HAP-1 (cell line): ENCODE results near the gene VAV1.
"Not testable (repeated sequence)": the region's sequence is repeated elsewhere in the genome, so short reads cannot be mapped to it uniquely, and the experiment has no call there.

Experiments used
- DNase-seq, 2 experiments: peaks; one replicate each; pipeline ENCODE4 v3.0.0-alpha.2; 2016 to 2020; ENCODE audit warnings: low spot score in 2 of 2
- H3K27me3 ChIP-seq: fragments of 250-450 bp; sonication (Bioruptor Pico); 2 replicates; pipeline ENCODE4 v1.5.1; 2020; ENCODE audit warnings: low read depth, mild to moderate bottlenecking, moderate library complexity
- H3K36me3 ChIP-seq: fragments of 250-450 bp; sonication (Bioruptor Pico); replicated peaks from 2 replicates; pipeline ENCODE4 v1.5.1; 2020; ENCODE audit warnings: mild to moderate bottlenecking
- H3K4me1 ChIP-seq: fragments of 250-450 bp; sonication (Bioruptor Pico); 2 replicates; pipeline ENCODE4 v1.5.1; 2020; ENCODE audit warnings: mild to moderate bottlenecking
- H3K4me3 ChIP-seq: fragments of 250-450 bp; sonication (Bioruptor Pico); 2 replicates; pipeline ENCODE4 v1.5.1; 2020; ENCODE audit warnings: mild to moderate bottlenecking, moderate library complexity
- H3K9me3 ChIP-seq: fragments of 250-450 bp; sonication (Bioruptor Pico); 2 replicates; pipeline ENCODE4 v1.5.1; 2020; ENCODE audit warnings: mild to moderate bottlenecking, moderate library complexity
- in situ Hi-C: fragments of 300-500 bp; cut with MboI; formaldehyde crosslinking; loops from 3 replicates; pipeline ENCODE4 v1.14.3; 2020; ENCODE audit warnings: low sequenced_read_pairs, inconsistent platforms, mixed read lengths

The VAV1 gene

DNA sequence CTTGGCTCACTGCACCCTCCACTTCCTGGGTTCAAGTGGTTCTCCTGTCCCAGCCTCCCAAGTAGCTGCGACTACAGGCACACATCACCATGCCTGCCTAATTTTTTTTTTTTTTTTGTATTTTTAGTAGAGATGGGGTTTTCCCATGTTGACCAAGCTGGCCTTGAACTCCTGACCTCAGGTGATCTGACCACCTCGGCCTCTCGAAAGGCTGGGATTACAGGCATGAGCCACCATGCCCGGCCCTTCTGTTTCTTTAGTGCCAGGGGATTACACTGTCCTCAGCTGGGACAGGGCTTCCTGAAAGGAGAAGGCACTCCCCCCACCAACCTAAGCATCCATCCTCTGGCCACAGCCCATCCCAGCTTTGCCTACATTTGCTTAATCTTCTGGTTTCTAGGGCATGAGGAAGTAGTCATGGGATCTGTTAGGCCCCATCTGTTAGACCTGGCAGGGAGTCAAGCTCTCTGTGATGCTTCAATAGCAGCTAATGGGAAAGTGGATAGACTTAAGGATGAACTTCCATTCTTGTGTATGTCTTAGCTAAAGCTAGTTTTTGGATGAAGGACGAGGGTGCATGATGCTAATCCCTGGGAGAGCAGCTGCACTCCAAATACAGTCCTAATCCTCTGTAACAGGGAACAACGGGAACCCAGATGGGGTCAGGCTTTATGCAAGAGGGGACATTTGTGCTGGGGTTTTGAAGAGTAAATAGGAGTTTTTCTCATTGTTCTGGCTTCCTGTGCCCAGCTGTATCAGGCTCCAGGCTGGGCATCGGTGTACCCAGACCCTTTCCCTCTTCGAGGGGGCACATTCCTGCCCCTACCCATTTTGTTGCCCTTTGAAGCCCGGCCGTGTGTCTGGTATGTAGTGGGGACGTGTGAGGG is 2.6 kb downstream of the VAV1 start:
- no peak for DNase-seq
- Histone ChIP-seq H3K4me1 (no peaks in the 10 kb centered on the region), H3K36me3 (no peaks in the 10 kb centered on the region), H3K27me3 (no peaks in the 10 kb centered on the region), H3K9me3 (no peaks in the 10 kb centered on the region), H3K4me3 (no peak overlapping the region)
- in situ Hi-C loops: no loop called here

DNA sequence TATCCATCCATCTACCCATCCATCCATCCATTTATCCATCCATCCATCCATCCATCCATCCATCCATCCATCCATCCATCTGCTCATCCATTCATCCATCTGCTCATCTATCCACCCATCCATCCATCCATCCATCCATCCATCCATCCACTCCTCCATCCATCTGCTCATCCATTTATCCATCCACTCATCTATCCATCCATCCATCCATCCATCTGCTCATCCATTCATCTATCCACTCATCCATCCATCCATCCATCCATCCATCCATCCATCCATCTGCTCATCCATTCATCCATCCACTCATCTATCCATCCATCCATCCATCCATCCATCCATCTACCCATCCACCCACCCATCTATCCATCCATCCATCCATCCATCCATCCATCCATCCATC is 3.5 kb downstream of the VAV1 start:
- H3K4me1 ChIP-seq, in situ Hi-C loops, H3K4me3 ChIP-seq, DNase-seq, H3K27me3 ChIP-seq, H3K9me3 ChIP-seq, H3K36me3 ChIP-seq: not testable (repeated sequence)

DNA sequence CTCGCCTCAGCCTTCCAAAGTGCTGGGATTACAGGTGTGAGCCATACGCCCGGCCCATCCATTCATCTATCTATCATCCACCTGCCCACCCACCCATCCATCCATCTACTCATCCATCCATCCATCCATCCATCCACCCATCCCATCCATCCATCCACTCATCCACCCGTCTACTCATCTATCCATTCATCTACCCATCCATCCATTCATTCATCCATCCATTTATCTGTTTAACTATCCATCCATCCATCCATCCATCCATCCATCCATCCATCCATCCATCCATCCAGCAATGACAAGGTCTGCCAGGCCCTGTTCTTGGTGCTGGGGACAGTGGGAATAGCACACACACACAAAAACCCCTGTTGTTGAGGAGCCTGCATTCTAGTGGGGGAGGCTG is 4.5 kb downstream of the VAV1 start:
- Histone ChIP-seq H3K4me3 (no peak overlapping the region), H3K36me3 (no peaks in the 10 kb centered on the region), H3K27me3 (no peaks in the 10 kb centered on the region), H3K9me3 (no peaks in the 10 kb centered on the region), H3K4me1 (no peaks in the 10 kb centered on the region)
- DNase-seq: no peak
- in situ Hi-C loops: no loop called here

DNA sequence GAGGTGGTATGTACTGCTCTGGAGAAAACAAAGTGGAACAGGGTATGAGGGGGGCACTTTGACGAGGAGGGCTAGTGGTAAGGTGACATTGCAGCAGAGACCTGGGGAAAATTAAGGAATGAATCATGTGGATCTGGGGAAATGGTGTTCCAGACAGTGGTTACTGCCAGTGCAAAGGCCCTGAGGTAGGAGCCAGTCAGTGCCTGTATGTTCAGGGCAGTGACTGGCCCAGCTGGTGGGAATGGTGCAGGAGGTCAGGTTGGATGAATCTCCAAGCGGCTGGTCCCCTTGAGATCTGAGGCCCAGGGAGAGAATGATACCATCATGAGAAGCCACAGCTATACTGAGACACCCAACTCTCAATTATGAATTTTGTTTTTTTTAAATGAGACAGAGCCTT is 4.9 kb downstream of the VAV1 start:
- Histone ChIP-seq H3K4me1 (no peaks in the 10 kb centered on the region), H3K36me3 (no peaks in the 10 kb centered on the region), H3K9me3 (no peaks in the 10 kb centered on the region), H3K4me3 (no peak overlapping the region), H3K27me3 (no peaks in the 10 kb centered on the region)
- no peak for DNase-seq
- in situ Hi-C loops: no loop called here

DNA sequence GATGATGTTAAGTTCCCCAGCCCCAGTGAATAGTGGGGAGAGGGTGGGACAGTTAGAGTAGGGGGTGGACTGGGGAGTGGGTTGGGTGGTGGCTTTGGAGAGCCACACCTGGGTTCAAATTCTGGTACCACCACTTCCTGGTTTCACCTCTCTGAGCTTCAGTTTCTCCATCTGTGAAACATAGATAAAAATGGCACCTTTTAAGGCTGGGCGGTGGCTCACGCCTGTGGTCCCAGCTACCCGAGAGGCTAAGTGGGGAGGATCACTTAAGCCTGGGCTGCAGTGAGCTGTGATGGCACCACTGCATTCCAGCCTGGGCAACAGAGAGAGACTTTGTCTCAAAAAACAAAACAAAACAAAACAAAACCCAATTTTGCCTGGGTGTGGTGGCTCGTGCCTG is 5.9 kb downstream of the VAV1 start:
- in situ Hi-C loops: no loop called here
- Histone ChIP-seq H3K4me1 (no peaks in the 10 kb centered on the region), H3K4me3 (no peak overlapping the region), H3K27me3 (no peaks in the 10 kb centered on the region), H3K36me3 (no peaks in the 10 kb centered on the region), H3K9me3 (no peaks in the 10 kb centered on the region)
- no peak for DNase-seq

DNA sequence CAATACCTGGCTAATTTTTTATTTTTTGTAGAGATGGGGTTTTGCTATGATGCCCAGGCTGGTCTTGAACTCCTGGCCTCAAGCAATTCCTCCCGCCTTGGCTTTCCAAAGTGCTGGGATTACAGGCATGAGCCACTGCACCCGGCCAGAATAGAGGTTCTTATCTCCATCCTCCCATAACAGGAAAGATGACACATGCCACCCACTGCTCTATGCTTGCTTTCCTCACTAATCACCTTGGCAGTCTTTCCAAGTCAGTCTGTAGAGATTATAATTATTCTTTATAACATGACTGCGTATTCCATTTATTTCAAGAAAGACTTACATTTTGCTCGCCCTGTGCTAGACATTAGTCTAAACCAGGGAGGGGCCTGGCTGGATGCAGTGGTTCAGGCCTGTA is 6.7 kb downstream of the VAV1 start:
- Histone ChIP-seq H3K4me1 (no peaks in the 10 kb centered on the region), H3K27me3 (no peaks in the 10 kb centered on the region), H3K4me3 (no peak overlapping the region), H3K9me3 (no peaks in the 10 kb centered on the region), H3K36me3 (no peaks in the 10 kb centered on the region)
- in situ Hi-C loops: no loop called here
- no peak for DNase-seq

DNA sequence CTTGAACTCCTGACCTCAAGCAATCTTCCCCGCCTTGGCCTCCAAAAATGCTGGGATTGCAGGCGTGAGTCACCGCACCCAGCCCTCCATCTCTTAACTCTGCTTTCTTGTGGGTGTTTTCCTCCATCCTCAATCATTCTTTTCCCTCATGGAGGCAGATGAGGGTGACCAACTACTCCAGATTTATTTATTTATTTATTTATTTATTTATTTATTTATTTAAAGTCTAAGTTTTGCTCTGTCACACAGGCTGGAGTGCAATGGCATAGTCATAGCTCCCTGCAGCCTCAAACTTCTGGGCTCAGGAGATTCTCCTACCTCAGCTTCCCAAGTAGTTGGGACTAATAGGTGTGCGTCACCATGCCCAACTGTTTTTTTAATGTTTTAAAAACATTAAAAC is 14.9 kb downstream of the VAV1 start:
- no peak overlapping the region for H3K4me3 ChIP-seq
- H3K9me3 ChIP-seq: peaks cover 3% of the 10 kb centered on the region; the same call in 1 of the 2 replicates
- in situ Hi-C loops: no loop called here
- no peak for DNase-seq
- H3K27me3 ChIP-seq: no peaks in the 10 kb centered on the region
- H3K4me1 ChIP-seq: no peaks in the 10 kb centered on the region
- H3K36me3 ChIP-seq: no peaks in the 10 kb centered on the region

DNA sequence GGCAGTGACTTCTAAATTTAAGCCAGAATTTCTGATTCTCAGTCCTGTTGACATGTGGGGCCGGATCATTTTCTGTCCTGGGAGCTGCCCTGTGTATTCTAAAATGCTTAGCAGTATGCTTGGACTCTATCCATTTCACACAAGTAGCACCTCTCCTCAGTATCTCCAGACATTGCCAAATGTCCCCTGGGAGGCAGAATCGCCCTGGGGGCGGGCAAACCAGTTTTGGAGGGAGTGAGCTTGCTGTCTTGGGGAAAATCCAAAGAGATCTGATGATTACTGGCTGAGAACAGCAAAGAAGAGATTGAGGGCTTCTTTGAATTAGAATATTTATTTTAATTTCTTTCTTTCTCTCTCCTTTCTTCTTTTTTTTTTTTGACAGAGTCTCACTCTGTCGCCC is 16.4 kb downstream of the VAV1 start:
- in situ Hi-C loops: no loop called here
- Histone ChIP-seq H3K27me3 (no peaks in the 10 kb centered on the region), H3K4me3 (no peak overlapping the region), H3K4me1 (no peaks in the 10 kb centered on the region), H3K9me3 (peaks cover 3% of the 10 kb centered on the region; the same call in 1 of the 2 replicates), H3K36me3 (no peaks in the 10 kb centered on the region)
- no peak for DNase-seq

DNA sequence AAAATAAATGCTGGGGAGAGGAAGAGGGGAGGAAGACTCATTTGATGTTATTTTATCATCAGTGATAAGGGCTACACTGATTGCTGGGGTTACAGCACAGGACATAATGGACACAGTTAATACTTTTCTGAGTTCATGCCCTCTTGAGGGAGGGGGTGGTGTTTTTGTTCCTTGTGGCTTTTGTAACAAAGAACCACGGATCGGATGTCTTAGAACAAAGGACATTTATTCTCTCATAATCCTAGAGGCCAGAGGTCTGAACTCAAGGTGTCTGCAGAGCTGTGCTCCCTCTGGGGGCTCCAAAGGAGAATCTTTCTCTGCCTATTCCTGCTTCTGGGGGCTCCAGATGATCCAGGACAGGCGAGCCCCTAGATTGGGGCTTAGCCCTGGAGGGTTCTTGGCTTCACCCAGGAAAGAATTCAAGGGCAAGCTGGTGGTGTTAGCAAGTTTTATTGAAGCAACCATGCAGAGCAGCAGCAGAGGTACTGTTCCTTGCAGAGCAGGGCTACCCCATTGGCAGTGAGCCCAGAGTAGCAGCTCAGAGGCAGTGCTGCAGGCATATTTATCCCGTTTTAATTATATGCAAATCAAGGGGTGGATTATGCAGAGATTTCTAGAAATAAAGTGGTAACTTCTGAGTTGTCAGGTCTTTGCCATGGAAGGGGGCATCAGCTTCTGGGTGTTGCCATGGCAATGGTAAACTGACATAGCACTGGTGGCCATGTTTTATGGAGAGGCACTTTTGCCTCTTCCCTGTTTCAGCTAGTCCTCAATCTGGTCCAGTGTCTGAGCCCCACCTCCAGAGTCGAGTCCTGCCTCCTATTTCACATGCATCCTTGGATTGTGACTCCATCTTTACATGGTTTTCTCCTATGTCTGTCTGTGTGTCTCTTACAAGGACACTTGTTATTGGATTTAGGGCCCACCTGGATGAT is 18.0 kb downstream of the VAV1 start:
- no peak overlapping the region for H3K4me3 ChIP-seq
- H3K4me1 ChIP-seq: no peaks in the 10 kb centered on the region
- H3K9me3 ChIP-seq: peaks cover 5% of the 10 kb centered on the region; the same call in 1 of the 2 replicates
- in situ Hi-C loops: no loop called here
- DNase-seq: no peak
- H3K36me3 ChIP-seq: no peaks in the 10 kb centered on the region
- no peaks in the 10 kb centered on the region for H3K27me3 ChIP-seq

DNA sequence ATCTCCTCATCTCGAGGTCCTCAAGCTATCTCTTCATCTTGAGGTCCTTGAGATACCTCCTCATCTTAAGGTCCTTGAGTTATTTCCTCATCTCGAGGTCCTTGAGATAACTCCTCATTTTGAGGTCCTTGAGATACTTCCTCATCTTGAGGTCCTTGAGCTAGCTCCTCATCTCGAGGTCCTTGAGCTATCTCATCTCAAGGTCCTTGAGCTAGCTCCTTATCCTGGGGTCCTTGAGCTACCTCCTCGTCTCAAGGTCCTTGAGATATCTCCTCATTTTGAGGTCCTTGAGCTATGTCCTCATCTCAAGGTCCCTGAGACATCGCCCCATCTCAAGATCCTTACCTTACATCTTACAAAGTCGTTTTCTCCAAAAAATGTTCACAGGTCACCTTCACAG is 18.7 kb downstream of the VAV1 start:
- H3K36me3 ChIP-seq: no peaks in the 10 kb centered on the region
- no peaks in the 10 kb centered on the region for H3K4me1 ChIP-seq
- H3K9me3 ChIP-seq: peaks cover 5% of the 10 kb centered on the region; the same call in 1 of the 2 replicates
- in situ Hi-C loops: no loop called here
- no peak for DNase-seq
- H3K4me3 ChIP-seq: no peak overlapping the region
- no peaks in the 10 kb centered on the region for H3K27me3 ChIP-seq

DNA sequence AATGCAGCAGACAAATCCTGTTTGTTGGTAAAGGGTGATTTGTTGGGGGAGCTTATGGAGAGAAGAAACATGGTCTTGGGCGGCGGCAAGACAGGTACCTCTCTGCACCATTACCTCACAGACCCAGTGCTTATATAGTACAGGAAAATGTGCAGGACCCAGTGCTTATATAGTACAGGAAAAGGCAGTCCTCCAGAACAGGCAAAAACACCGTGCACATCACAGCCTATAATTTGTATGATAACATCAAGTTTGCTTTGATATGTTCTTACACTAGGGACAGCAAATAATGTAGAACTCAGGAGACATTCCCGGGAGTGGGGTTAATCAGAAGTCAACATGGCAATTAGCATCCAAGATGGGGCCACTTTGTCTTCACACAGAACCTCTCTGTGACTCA is 20.9 kb downstream of the VAV1 start:
- no peak overlapping the region for H3K4me3 ChIP-seq
- no peaks in the 10 kb centered on the region for H3K36me3 ChIP-seq
- DNase-seq: no peak
- peaks cover 5% of the 10 kb centered on the region; the same call in 1 of the 2 replicates for H3K9me3 ChIP-seq
- H3K27me3 ChIP-seq: no peaks in the 10 kb centered on the region
- in situ Hi-C loops: no loop called here
- no peaks in the 10 kb centered on the region for H3K4me1 ChIP-seq

DNA sequence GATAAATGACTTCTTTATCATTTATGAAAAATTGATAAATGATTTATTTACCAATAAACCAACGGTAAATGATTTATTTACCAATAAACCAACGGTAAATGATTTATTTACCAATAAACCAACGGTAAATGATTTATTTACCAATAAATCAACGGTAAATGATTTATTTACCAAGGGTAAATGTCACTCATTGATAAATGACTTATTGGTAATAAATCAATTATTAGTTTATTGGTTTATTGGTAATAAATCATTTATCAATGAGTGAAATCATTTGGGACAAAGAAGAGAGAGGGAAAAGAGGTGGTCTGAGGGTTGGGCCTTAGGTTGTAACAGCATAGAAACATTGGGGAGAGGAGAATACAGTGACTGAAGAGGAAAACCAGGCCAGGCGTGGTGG is 21.5 kb downstream of the VAV1 start:
- H3K27me3 ChIP-seq: no peaks in the 10 kb centered on the region
- H3K4me3 ChIP-seq: no peak overlapping the region
- no peaks in the 10 kb centered on the region for H3K4me1 ChIP-seq
- peaks cover 5% of the 10 kb centered on the region; the same call in 1 of the 2 replicates for H3K9me3 ChIP-seq
- no peak for DNase-seq
- no peaks in the 10 kb centered on the region for H3K36me3 ChIP-seq
- in situ Hi-C loops: no loop called here

DNA sequence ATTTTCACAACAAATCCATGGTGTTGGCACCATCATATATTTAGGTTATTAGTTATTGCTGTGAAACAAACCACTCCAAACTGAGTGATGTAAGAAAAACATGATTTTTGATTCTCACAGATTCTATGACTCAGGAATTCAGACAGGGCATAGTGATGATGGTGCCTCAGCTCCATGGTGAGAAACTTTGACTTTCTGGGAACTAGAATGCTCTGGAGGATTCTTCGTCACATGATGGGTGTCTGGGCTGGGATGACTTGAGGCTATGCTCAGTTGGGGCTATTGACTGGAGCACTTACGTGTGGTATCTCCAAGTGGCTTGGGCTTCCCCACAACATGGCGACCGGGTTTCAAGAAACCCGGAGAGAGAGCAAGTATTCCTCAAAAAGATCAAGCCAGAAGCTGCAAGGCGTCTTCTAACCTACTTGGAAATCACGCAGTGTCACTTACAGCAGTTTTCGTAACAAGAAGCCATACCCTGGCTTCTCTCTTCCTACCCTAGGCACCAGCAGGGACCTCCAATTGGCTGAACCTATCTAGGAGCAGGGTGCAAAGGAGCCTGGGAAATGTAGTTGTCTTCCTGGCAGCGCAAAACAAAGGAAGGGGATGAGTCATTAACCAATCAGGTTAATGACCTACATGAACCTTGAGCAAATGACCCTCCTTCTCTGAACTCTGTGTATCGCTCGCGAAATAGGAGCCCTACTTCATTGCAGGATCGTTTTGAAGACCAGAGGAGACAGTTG is 22.4 kb downstream of the VAV1 start:
- no peak for DNase-seq
- H3K27me3 ChIP-seq: no peaks in the 10 kb centered on the region
- H3K4me1 ChIP-seq: no peaks in the 10 kb centered on the region
- H3K36me3 ChIP-seq: no peaks in the 10 kb centered on the region
- no peak overlapping the region for H3K4me3 ChIP-seq
- peaks cover 5% of the 10 kb centered on the region; the same call in 1 of the 2 replicates for H3K9me3 ChIP-seq
- in situ Hi-C loops: no loop called here
